Measurements from ENCODE around the gene EFCAB12.

DNA sequence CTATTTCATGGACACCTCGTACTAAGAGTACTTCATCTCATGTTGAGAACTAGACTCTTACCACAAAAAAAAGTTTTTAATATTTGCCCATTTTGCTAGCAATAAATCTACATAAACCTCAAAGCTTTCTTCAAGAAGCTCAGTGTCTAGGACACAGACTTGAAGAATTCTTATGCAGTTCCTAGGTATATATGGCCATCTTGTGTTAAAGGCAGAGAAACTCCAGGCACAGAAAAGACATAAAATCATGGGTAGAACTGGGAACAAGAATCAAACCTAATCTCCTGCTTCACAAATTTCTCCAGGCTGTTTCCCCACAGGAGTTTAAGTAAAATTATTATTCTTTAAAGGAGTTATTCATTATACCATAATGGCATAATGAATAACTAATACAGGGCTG, 6.9 kb upstream of the EFCAB12 start:
- TF ChIP-seq, protein P1, sequence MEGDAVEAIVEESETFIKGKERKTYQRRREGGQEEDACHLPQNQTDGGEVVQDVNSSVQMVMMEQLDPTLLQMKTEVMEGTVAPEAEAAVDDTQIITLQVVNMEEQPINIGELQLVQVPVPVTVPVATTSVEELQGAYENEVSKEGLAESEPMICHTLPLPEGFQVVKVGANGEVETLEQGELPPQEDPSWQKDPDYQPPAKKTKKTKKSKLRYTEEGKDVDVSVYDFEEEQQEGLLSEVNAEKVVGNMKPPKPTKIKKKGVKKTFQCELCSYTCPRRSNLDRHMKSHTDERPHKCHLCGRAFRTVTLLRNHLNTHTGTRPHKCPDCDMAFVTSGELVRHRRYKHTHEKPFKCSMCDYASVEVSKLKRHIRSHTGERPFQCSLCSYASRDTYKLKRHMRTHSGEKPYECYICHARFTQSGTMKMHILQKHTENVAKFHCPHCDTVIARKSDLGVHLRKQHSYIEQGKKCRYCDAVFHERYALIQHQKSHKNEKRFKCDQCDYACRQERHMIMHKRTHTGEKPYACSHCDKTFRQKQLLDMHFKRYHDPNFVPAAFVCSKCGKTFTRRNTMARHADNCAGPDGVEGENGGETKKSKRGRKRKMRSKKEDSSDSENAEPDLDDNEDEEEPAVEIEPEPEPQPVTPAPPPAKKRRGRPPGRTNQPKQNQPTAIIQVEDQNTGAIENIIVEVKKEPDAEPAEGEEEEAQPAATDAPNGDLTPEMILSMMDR (IDR thresholded peaks at IDR 0.05) = no peak
- TF ChIP-seq, protein P2, sequence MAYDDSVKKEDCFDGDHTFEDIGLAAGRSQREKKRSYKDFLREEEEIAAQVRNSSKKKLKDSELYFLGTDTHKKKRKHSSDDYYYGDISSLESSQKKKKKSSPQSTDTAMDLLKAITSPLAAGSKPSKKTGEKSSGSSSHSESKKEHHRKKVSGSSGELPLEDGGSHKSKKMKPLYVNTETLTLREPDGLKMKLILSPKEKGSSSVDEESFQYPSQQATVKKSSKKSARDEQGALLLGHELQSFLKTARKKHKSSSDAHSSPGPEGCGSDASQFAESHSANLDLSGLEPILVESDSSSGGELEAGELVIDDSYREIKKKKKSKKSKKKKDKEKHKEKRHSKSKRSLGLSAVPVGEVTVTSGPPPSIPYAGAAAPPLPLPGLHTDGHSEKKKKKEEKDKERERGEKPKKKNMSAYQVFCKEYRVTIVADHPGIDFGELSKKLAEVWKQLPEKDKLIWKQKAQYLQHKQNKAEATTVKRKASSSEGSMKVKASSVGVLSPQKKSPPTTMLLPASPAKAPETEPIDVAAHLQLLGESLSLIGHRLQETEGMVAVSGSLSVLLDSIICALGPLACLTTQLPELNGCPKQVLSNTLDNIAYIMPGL (CRISPR knock-in tag; IDR thresholded peaks at IDR 0.05; ENCODE audit: borderline replicate concordance) = no peak
- no peak for TF ChIP-seq POLR2A (IDR thresholded peaks at IDR 0.05; ENCODE audit: low read length)
- TF ChIP-seq, protein P3, sequence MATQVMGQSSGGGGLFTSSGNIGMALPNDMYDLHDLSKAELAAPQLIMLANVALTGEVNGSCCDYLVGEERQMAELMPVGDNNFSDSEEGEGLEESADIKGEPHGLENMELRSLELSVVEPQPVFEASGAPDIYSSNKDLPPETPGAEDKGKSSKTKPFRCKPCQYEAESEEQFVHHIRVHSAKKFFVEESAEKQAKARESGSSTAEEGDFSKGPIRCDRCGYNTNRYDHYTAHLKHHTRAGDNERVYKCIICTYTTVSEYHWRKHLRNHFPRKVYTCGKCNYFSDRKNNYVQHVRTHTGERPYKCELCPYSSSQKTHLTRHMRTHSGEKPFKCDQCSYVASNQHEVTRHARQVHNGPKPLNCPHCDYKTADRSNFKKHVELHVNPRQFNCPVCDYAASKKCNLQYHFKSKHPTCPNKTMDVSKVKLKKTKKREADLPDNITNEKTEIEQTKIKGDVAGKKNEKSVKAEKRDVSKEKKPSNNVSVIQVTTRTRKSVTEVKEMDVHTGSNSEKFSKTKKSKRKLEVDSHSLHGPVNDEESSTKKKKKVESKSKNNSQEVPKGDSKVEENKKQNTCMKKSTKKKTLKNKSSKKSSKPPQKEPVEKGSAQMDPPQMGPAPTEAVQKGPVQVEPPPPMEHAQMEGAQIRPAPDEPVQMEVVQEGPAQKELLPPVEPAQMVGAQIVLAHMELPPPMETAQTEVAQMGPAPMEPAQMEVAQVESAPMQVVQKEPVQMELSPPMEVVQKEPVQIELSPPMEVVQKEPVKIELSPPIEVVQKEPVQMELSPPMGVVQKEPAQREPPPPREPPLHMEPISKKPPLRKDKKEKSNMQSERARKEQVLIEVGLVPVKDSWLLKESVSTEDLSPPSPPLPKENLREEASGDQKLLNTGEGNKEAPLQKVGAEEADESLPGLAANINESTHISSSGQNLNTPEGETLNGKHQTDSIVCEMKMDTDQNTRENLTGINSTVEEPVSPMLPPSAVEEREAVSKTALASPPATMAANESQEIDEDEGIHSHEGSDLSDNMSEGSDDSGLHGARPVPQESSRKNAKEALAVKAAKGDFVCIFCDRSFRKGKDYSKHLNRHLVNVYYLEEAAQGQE (IDR thresholded peaks at IDR 0.05) = no peak

Data from A549 (cell line).